22Rv1 (cell line): ENCODE results near the gene PGLYRP2.
"Not testable (repeated sequence)": the region's sequence is repeated elsewhere in the genome, so short reads cannot be mapped to it uniquely, and the experiment has no call there.

Source experiments
- CTCF ChIP-seq: fragments of 450-650 bp; IDR thresholded peaks from 2 replicates; pipeline ENCODE4 v1.5.1; 2017; ENCODE audit warnings: mild to moderate bottlenecking
- ZFX ChIP-seq: fragments of 450-650 bp; IDR thresholded peaks from 2 replicates; pipeline ENCODE4 v1.6.1; 2017; ENCODE audit warnings: antibody characterized with exemption, borderline replicate concordance

DNA sequence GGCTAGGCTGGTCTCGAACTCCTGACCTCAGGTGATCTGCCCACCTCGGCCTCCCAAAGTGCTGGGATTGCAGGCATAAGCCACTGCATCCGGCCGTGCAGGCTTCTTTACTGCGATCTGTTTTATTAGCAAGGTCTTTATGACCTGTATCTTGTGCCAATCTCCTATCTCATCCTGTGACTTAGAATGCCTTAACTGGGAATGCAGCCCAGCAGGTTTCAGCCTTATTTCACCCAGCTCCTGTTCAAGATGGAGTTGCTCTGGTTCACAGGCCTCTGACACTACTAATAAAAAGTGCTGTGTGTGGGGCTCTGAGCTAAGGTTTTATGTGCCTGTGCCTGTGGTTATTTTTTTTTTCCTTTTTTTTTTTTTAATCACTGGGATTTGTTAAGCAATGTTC lies 6.5 kb upstream of the PGLYRP2 start:
- not testable (repeated sequence) for TF ChIP-seq CTCF, ZFX
